ENCODE data around the gene METRNL.
"Not testable (repeated sequence)": the region's sequence is repeated elsewhere in the genome, so short reads cannot be mapped to it uniquely, and the experiment has no call there.

The METRNL gene

DNA sequence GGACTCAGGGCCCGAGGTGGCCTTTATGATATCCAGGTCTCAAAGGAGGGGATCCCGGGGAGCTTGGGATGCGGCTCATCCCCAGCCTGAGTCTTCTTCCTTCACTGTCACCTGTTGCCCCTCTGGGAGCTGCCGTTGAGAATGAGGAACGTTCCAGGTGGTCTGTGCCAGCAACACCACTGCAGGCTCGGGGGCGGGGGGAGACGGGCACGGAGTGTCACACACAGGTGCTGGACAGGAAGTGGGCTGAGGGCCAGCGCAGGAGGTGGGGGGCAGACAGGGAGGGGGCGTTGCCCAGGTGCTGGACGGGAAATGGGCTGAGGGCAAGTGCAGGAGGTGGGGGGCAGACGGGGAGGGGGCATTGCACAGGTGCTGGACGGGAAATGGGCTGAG, 28.2 kb downstream of the METRNL start:
- no peak for DNase-seq (ENCODE audit: low read depth)

DNA sequence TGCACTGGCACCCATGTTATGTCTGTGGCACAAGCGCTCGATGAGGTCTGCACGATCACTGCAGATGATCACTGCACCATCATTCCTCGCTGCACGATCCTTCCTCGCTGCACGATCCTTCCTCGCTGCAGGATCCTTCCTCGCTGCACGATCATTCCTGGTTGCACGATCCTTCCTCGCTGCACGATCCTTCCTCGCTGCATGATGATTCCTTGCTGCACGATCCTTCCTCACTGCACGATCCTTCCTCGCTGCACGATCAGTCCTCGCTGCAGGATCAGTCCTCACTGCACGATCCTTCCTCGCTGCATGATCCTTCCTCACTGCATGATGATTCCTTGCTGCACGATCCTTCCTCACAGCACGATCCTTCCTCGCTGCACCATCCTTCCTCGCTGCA, 29.3 kb downstream of the METRNL start:
- no peak for DNase-seq (ENCODE audit: low read depth)

DNA sequence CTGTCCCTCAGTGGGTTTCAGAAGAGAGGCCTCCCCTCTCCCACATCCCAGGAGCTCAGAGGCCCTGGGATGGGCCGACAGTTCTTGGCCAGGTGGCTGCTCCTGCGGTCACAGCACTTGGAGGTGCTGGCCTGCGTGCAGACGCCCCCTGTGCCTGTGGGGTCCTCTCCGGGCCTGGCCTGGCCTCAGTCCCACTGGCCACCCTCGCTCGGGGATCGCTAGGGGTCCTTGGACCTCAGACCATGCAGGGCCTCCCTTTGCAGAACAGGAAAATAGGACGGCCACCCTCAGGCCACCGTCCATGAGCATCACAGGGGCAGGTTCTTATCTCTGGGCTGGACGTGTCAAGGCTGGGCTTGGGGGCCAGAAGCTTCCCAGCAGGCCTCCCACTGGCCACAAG, 30.0 kb downstream of the METRNL start:
- DNase-seq (ENCODE audit: low read depth): no peak

DNA sequence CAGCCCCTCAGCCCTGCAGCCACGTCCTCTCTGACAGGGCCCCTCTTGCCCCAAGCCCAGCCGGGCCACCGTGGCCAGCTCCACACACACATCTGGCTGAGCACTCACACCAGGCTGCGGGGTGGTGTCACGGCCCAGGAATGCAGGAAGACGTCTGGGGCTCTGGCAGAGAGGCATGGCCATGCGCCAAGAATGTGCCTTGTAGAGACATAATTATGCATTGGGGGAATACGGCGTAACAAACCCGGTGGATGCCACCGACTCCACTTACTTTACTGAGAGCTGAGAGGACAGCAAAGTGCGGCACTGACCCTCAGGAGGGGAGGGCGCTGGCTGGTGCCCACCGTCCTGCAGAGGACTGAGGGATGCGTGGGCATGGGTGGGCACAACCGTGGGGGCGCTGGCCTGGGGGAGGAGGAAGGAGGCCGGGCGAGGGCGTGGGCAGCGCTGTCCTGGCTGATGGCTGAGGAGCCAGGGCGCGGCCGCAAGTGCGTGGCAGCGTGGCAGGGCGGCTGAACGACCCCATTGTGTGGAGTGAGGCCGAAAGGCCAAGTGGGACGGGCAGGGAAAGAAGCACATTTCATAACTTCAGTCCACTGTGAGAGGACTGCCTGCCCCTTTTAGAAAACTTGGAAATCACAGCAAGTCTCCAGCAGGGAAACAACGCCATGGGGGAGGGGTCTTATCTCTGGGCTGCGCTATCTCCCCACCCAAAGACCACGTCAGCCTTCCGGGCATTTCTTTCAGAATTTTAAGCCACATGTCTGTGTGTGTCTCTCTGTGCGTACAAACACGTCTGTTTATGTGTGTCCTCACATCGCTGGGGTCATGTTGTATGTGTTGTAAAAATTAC, 30.6 kb downstream of the METRNL start:
- peak; percentile 99 for DNase-seq (ENCODE audit: low read depth)

DNA sequence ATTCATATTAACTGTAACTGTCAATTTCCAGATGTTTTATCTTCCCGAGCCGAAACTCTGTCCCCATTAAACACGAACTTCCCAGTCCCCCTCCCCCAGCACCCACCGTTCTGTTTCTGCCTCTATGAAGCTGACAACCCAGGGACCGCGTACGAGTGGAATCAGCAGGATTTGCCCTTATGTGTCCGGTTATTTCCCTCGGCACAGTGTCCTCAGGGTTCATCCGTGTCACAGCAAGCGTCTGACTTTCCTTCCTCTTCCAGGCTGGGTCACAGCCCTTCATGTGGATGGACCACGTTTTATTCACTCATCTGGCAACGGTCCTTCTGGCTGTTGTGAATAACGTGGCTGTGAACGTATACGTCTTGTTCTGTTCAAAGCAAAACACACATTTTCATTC, 31.3 kb downstream of the METRNL start:
- peak; percentile 39 for DNase-seq (ENCODE audit: low read depth)

DNA sequence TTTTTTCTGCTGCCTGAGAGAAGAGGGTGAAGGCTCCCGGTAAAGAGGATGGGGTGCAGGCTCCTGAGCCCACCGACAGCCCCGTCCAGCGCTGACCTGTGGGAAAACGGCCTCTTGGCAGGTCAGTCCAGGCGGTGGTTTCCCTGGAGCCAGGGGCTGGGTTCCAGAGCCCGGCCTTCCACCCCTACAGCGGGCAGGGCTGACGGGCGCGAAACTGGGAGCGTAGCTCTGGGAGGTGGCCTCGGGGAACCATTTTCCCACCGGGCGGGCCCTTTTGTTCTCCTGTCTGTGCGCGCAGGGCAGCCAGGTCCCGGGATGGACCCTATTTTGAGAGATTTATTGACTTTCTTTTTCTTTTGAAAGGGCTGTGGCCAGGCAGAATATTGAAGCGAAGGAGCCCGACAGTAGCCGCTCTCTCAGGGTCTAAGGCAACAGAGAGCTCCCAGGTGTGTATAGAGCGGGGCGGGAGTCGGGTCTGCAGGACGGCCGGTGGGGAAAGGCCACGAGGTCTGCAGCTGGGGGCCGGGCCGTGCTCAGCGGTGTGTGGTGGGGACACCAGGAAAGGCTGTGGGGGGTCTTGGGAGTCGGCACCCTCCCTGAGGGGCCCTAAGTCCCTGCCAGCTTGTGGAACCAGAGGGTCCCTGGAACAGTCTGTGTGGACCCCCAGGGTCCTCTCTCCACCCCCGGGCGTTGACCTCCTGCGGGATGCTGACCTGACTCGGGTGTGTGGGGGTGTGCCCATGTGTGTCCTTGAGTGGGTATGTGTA, 32.3 kb downstream of the METRNL start:
- no peak for DNase-seq (ENCODE audit: low read depth)

DNA sequence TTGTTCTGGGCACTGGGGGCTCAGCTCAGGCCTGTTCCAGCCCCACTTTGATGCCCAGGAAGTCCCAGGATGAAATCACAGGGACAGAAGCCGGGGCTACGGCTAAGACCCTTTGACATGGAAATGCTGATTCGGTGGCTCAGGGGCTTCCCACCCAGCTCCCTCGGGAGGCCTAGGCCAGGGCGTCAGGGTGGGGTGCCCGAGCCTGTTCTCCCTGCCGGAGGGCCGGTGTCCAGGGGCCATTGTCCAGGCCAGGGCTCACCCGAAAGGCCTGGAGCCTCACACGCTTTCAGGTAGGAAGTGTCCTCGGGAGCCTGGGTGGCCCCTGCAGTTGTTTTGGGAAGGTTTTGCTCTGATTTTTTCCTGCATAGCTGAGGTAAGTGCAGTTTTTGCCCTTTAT, 34.0 kb downstream of the METRNL start:
- no peak for DNase-seq (ENCODE audit: low read depth)

DNA sequence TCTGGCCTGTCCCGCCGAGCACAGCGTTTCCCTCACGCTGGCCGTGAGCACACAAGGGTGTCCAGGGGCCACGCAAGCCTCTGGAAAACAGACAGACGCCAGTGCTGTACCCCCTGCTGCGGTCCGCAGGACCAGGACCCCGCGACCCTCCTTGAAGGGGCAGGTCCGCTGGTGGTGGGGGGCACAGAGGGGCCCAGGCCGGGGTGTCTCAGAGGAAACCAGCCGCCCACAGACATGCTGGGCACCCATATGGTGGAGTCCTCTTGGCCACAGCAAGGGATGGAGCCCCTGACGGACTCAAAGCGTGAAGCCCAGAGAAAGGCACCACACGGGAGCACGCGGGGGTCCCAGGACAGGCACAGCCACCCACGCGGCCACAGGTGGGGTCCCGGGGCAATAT, 34.4 kb downstream of the METRNL start:
- DNase-seq (ENCODE audit: low read depth): no peak

DNA sequence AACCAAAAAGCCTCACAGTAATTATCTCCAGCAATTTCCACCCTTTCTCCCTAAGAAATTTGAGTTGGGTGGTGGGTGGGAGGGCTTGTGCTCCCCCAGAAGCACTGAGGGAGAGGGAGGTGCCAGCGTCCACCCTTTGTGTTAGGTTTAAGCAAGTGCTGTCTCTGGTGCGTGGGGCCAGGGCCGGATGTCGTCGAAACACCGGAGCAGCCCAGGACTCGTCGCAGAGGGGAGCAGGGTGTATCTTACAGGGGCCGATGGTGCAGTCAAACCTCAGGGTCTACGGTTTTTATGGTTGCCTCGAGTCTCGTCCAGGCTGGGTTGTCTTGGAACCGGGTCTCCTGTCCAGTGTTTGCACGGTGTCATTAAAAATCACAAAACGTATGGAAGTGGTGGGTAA, 35.3 kb downstream of the METRNL start:
- no peak for DNase-seq (ENCODE audit: low read depth)

DNA sequence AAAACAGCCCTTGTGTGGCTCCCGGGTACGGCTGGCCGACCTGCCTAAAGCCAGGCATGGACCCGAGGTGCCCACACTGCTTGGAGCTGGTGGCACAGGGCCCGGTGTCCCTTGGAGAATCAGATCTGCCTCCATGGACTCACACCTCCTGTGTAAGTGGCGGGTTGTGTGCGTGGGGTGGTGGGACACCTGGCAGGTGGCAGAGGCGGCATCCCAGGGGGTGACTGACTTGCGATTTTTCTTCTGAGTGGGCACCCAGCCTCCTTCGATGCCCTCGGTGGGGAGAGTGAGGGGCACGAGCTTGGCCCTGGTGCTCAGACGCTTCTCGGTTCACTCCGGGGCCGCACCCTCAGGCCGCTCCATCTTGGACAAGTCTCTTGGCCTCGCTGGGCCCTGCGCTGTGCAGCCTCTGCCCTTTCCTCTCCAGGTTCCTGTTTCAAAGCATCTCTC, 35.8 kb downstream of the METRNL start:
- DNase-seq (ENCODE audit: low read depth): no peak

DNA sequence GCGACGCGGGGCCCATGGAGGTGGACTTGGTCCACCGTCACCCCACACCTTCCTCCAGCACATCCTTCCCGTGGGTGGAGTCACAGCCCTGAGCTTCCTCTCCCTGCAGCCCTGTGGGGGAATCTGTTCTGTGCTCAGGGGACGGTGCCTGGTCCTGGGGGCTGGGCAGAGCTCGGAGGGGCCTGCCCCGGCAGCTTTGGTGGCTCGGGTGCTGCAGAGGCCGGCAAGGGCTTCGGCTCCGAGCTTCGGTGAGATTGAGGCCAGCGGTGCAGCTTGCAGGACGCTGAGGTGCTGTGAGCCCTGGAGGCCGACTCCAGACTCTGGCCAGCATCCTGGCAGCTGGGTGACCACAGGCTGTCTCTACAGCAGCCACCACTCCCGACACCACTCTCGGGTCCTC, 36.4 kb downstream of the METRNL start:
- DNase-seq (ENCODE audit: low read depth): no peak

DNA sequence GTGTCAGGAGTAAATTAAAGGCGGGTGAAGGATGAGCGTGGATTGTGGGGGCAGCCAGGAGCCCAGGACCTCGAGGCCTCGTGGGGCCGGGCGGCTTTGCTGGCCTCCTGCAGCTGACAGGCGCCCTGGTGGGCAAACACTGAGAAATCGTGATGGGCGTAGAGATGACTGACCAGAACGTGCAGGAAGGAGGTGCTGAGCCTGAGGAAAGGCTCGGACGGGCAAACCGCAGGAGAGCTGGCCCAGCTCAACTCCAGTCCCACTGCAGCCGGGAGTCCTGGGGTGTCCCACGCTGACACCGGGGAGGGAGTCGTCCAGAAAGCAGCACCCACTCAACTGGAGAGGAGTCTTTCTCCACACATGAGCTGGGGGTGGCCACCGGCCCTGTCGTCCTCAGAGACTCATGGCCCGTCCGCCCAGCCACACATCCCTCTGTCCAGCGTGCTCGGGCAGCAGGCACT, 36.9 kb downstream of the METRNL start:
- DNase-seq (ENCODE audit: low read depth): no peak

DNA sequence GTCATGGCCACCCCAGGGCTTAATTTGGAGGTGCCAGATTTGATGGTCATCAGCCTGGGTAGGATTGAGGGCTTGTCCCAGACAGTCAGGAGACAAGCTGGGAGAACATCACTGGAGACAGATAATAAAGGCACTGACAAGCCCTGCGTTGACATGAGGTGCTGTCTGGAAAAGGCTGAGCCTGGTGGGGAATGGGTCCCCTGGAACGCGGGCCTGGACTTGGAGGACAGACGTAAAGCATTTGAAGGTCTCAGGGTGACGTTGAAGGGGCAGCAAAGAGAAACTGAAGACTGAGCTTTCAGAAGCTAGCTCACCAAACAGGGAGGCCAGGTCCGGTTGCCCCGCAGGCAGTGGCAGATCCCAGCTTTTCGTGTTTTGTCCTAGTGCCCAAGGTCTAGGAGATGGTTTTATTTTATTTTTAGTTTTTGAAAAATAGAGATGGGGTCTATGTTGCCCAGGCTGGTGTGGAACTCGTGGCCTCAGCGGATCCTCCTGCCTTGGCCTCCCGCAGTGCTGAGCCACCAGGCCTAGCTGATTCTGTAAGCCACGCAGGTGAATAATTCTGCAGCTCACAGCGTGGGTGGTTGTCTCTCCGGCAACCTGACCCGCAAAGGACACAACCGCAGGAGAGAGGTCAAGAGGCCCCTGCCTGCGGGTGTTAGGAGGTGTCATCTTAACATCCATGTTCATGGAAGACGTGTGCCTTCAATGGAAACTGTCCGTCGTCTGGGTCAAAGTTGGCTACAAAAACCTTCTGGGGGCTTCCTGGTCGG, 37.6 kb downstream of the METRNL start:
- no peak for DNase-seq (ENCODE audit: low read depth)

DNA sequence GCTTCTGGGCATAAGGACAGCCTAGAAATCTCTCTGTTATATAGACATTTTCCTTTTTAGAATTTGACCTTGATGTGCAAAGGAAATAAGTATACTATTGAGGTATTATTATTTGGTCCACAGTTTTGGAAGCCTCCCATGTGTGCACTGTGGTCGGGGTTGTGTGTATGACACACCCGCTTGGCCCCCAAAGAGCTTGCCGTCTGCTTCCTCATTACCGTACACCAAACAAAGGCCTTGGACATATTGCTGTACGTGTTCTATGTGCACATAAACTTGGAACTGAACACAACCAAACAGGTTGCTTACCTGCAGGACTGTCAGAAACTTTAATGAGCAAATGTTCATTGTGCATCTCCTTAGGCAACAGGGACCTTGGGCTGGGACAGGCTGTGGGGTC, 38.2 kb downstream of the METRNL start:
- no peak for DNase-seq (ENCODE audit: low read depth)

DNA sequence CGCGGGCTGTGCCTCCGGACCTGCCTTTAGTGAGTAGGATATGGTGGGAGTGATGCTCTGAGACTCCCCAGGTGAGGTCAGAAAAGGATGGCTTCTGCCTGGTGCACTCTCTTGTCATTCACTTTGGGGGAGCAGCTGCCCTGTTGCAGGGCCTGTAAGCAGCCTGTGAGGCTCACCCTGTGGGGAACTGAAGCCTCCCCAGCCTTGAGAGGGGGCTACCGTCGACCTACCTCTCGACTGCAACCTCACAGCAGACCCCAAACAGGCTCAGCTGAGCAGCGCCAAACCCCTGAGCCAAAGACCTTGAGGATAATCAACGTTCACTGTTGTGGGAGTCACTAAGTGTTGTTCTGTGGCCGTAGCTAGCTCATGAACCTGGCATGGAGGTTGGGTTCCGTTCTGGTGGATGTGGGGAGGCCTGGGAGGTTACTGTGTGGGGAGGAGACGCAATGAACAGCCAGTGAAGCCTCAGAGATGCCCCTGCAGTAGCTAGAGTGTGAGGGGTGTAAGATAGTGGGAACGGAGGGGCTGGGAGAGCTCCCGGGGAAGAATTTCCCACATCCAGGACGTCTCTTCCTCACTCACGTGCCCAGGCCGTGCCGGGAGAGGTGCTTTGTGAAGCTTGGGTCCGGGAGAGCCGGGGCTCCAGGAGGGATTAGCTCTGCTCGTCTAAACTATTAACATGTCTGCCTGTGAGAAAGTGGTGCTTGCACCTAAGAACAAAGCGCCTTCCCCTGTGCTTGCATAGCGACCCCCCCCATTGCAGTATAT, 38.8 kb downstream of the METRNL start:
- DNase-seq (ENCODE audit: low read depth): no peak

DNA sequence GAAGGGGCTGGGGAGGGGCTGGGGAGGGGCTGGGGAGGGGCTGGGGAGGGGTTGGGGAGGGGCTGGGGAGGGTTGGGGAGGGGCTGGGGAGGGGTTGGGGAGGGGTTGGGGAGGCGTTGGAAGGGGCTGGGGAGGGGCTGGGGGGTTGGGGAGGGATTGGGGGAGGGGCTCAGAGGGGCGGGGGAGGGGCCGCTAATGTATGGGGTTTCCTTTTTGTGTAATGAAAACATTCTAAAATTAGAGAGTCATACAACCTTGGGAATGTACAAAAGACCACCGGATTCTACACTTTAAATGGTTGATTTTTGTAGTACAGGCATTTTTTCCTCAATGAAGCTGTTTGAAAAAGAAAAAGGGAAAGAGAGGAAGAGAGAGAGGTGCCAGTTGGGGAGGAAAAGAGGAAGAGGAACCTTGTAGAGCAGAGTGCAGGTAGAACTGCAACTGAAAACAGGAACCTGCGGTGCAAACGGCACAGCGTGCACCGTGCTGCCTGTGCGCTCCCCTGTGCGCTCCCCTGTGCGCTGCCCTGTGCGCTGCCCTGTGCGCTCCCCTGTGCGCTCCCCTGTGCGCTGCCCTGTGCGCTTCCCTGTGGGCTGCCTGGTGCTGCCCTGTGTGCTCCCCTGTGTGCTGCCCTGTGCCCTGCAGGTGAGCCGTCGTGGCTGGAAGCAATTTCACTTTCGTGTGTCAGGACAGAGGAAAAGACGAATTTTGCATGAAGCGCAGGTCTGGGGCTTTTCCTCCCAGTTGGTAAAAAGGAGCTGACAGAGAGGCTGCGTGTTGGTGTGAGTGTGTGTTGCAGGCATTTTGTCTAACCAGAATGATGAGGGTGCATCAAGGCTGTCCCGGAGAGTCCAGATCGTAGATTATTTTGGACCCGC, 40.8 kb downstream of the METRNL start:
- no peak for DNase-seq (ENCODE audit: low read depth)

DNA sequence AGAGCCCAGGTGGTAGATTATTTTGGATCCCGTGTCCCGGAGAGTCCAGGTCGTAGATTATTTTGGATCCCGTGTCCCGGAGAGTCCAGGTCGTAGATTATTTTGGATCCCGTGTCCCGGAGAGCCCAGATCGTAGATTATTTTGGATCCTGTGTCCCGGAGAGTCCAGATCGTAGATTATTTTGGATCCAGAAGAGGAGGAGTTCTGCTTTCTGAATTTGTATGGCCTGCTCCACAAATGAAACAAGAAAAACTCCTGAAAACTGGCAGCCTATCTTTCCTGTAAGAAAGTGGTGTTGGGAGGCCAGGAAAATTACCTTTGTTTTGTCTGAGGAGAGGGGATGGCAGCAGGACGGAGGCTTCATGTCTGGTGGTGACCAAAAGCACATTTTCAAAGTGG, 42.1 kb downstream of the METRNL start:
- DNase-seq (ENCODE audit: low read depth): not testable (repeated sequence)

DNA sequence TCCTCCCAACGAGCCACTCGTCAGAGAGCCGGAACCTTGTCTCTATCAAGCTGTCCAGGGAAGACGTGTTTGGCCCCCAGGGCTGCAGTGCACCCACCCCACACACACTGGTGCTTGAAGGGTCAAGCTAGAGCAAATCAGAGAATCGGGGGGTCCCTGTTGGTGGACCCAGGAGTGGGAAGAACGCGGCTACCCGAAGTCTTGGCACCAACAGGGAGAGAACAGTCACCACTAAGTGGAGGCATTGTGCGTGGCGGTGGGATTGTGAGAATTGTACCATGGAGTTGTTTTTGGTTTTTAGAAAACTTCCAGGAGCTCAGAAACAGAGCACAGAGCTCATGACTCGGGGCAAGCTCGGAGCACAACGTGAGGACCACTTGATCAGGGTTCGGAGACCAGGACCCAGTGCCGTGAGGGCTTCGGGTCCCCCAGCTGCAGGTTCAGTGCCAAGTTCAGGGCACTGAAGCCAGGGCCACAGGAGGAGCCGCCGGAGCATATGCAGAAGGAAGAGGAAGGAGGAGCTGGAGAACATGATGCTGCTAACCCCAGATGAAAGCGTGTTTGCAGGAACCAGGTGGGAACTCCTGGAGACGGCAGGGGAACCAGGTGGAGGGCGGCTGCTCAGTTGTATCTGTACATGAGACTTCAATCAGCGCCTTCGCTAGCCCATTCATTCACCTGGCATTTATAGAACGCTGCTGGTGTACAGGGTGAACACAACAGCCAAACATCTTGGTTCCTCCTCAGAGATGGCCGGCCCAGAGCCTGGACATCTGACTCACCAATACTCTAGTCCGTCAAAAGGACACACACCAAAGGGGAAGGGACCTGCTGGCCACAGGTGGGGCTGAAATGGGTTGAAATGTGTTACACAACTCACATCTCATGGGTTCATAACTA, 42.8 kb downstream of the METRNL start:
- DNase-seq (ENCODE audit: low read depth): no peak

DNA sequence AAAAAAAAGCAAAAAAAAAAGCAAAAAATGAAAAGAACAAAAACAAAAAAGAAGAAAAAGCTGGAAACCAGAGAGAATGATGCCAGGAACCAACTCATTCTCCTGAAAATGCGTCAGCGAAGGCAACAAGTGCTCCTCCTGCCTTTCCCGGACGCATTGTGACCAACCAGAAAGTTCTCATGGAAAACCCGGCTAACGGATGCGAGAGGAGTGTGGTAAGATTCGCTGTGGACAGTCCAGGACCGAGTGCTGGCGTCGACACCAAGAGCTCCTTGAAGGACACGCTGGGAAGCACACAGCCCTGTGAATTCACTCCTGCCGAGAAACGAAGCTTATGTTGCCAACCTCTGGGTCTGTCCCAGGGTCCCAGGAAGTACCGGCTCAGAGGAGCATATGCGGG, 43.4 kb downstream of the METRNL start:
- DNase-seq (ENCODE audit: low read depth): peak; percentile 34
